GM23338 (cell line): ENCODE measurements around the gene LACRT.

ENCODE experiments used
- EZH2 ChIP-seq: fragments of 200-600 bp; sonication (generic); IDR thresholded peaks from one replicate; pipeline ENCODE4 v1.8.0; 2017; ENCODE audit warnings: antibody characterized with exemption, mild to moderate bottlenecking, low read depth; ENCODE audit not compliant: unreplicated experiment
- JUNB ChIP-seq: IDR thresholded peaks from one replicate; pipeline ENCODE4 v1.6.1; 2016; ENCODE audit warnings: antibody characterized with exemption; ENCODE audit not compliant: unreplicated experiment
- POLR2AphosphoS5 ChIP-seq: IDR thresholded peaks from 2 replicates; pipeline ENCODE4 v1.6.1; 2016; ENCODE audit warnings: antibody characterized with exemption, low read depth
- TF ChIP-seq, protein P1 (sequence below), 2 experiments: fragments of 200-600 bp in 1 of 2; sonication (generic) in 1 of 2; conservative IDR thresholded peaks; 2 replicates each; pipeline versions ENCODE4 v1.5.1 to v1.6.1; 2016 to 2017; ENCODE audit warnings: antibody characterized with exemption in 2 of 2, low read depth in 2 of 2, mild to moderate bottlenecking in 2 of 2, moderate library complexity in 1 of 2
- TF ChIP-seq, protein P2 (sequence below): IDR thresholded peaks from one replicate; pipeline ENCODE4 v1.6.1; 2018; ENCODE audit warnings: antibody characterized with exemption; ENCODE audit not compliant: unreplicated experiment

DNA sequence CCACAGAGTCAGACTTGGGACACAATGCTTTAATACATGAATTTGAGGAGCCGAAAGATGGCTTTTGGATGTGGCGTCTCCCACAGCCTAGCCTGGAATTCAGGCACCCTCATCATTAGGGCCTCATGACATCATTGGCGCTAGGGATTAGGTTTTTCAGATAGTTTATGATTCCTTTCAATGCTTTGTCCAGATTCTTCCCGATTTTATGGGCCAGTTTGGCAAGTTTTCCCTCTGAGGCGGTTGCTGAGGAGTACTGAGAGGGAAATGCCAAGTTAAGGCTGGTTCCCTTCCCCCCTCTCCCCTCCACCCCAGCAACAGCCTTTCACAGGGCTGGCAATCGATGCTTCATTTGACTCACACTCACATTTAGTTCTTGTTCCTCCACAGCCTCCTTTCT, 26.5 kb downstream of the LACRT start:
- TF ChIP-seq, protein P1, sequence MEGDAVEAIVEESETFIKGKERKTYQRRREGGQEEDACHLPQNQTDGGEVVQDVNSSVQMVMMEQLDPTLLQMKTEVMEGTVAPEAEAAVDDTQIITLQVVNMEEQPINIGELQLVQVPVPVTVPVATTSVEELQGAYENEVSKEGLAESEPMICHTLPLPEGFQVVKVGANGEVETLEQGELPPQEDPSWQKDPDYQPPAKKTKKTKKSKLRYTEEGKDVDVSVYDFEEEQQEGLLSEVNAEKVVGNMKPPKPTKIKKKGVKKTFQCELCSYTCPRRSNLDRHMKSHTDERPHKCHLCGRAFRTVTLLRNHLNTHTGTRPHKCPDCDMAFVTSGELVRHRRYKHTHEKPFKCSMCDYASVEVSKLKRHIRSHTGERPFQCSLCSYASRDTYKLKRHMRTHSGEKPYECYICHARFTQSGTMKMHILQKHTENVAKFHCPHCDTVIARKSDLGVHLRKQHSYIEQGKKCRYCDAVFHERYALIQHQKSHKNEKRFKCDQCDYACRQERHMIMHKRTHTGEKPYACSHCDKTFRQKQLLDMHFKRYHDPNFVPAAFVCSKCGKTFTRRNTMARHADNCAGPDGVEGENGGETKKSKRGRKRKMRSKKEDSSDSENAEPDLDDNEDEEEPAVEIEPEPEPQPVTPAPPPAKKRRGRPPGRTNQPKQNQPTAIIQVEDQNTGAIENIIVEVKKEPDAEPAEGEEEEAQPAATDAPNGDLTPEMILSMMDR (conservative IDR thresholded peaks at IDR 0.05; ENCODE audit: low read depth in 2 of 2), result no peak
- no peak for TF ChIP-seq JUNB
- TF ChIP-seq POLR2AphosphoS5, result no peak
- TF ChIP-seq, protein P2, sequence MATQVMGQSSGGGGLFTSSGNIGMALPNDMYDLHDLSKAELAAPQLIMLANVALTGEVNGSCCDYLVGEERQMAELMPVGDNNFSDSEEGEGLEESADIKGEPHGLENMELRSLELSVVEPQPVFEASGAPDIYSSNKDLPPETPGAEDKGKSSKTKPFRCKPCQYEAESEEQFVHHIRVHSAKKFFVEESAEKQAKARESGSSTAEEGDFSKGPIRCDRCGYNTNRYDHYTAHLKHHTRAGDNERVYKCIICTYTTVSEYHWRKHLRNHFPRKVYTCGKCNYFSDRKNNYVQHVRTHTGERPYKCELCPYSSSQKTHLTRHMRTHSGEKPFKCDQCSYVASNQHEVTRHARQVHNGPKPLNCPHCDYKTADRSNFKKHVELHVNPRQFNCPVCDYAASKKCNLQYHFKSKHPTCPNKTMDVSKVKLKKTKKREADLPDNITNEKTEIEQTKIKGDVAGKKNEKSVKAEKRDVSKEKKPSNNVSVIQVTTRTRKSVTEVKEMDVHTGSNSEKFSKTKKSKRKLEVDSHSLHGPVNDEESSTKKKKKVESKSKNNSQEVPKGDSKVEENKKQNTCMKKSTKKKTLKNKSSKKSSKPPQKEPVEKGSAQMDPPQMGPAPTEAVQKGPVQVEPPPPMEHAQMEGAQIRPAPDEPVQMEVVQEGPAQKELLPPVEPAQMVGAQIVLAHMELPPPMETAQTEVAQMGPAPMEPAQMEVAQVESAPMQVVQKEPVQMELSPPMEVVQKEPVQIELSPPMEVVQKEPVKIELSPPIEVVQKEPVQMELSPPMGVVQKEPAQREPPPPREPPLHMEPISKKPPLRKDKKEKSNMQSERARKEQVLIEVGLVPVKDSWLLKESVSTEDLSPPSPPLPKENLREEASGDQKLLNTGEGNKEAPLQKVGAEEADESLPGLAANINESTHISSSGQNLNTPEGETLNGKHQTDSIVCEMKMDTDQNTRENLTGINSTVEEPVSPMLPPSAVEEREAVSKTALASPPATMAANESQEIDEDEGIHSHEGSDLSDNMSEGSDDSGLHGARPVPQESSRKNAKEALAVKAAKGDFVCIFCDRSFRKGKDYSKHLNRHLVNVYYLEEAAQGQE, result no peak
- TF ChIP-seq EZH2, result no peak
